ENCODE results near the gene FBXL3.
A peak's percentile ranks its signal among the peaks of the same experiment; 100 is the strongest.
"Not testable (repeated sequence)": the region's sequence is repeated elsewhere in the genome, so short reads cannot be mapped to it uniquely, and the experiment has no call there.

The FBXL3 gene

GRCh38 chr13:77026255-77026860, 601 bp downstream of the FBXL3 start:
- DNase-seq = peak; percentile 64

DNA sequence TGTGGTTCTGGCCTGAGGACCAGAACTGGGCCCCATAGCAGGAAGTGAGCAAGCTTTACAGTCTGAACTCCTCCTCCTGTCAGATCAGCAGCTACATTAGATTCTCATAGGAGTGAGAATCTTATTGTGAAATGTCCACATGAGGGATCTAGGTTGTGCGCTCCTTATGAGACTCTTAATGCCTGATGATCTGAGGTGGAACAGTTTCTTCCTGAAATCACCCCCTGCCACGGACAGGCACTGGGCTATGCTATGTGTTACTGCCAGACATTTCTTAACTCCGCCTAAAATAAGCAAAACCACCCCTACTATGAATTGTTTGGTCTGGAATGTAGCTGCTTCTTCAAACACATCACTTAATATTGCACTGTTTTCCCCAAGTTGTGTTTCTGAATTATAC, 4.6 kb downstream of the FBXL3 start:
- DNase-seq = no peak

- DNase-seq = no peak
These were observed 7.2 kb downstream of the FBXL3 start for GRCh38 chr13:77019756-77020155.

DNA sequence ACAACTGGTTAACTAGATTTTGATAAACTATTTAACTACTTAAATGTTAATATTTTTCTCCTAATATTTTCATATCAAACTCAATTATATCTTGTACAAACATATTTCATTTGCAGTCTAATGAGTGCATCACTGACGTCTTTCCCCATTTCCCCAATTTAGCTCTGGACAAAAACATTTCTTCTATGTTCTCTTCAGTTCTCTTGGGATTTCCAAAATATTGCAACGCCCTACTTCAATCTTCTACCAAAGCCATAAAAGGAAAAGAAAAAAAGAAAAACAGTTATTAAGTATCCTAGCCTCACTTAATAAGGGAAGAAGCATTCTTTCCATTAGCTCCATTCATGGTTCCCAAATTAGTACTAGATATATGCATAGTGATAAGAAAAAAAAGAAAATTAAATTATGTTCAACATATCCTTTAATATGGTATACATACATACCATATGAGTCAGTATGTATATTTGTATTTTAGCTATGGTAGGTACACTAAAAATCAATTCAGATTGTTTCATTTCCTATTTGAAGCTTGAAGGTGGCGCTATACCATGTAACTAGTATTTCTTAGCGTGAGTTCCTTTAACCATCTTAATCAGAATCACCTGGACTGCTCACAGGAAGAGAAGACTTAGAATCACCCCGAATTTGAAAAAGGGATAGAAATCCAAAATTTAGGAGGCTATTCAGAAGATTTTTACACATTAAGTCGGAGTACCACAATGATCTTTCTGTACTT, 9.9 kb downstream of the FBXL3 start:
- no peak for DNase-seq

GRCh38 chr13:77016251-77016812, 10.6 kb downstream of the FBXL3 start:
- no peak for DNase-seq

- no peak for DNase-seq
These were observed 11.9 kb downstream of the FBXL3 start for GRCh38 chr13:77014906-77015685.

GRCh38 chr13:77013853-77014542, 13.0 kb downstream of the FBXL3 start:
- no peak for DNase-seq

- DNase-seq = not testable (repeated sequence)
These were observed 17.2 kb downstream of the FBXL3 start for GRCh38 chr13:77009719-77010118.

GRCh38 chr13:77009011-77009410, 17.9 kb downstream of the FBXL3 start:
- no peak for DNase-seq

GRCh38 chr13:77008337-77008736, 18.6 kb downstream of the FBXL3 start:
- not testable (repeated sequence) for DNase-seq

- DNase-seq = no peak
These were observed 24.3 kb downstream of the FBXL3 start for GRCh38 chr13:77002590-77003190.

- no peak for DNase-seq
These were observed 24.9 kb downstream of the FBXL3 start for GRCh38 chr13:77001963-77002587.

- no peak for DNase-seq
These were observed 25.4 kb downstream of the FBXL3 start for GRCh38 chr13:77001540-77001939.

GRCh38 chr13:77000475-77000874, 26.5 kb downstream of the FBXL3 start:
- DNase-seq = no peak

DNA sequence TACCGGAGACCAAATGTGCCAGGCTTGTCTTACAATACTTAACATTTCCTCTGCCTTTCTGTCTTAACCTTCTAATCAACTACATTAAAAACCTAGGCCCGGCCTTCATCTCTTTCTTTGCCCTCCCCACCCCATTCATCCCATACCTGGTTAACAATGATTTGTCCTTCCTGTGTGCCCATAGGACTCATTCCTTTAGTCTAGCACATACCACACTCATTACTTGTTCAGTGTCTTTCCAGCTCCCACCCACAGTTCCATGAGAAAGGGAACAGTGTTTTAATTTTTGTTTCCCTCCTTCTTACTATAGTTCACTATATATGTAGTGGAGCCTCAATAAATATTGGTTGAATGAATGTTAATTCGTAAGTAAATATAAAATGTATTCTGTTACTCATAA, 32.7 kb downstream of the FBXL3 start:
- no peak for DNase-seq

GRCh38 chr13:76993473-76993872, 33.5 kb downstream of the FBXL3 start:
- no peak for DNase-seq

DNA sequence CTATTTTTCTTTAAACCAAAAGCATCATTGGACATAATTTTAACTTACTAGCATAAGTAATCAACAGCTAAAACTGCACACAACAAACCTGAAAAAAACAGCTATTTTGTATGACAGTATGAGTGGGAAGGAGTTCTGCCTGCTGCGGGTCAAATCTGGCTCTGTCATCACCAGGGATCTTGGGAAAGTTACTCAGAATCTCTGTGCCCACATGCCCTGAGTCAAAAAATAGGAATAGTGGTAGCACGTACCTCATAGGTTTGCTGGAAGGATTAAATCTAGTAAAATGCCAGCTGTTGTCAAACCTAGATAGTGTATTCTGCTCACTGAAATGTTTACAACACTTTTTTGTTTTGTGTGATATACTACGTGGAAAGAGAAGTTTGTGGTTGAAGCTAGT, 33.9 kb downstream of the FBXL3 start:
- no peak for DNase-seq

GRCh38 chr13:76992548-76993001, 34.4 kb downstream of the FBXL3 start:
- no peak for DNase-seq

- DNase-seq = peak; percentile 67
These were observed 35.0 kb downstream of the FBXL3 start, which contains the start of gene CLN5 for GRCh38 chr13:76991796-76992547. Gene CLN5 (plus strand): TSS chr13:76992081. CDS start chr13:76992099, 18 bp downstream.

- DNase-seq = no peak
These were observed 35.5 kb downstream of the FBXL3 start for GRCh38 chr13:76991432-76991795.

DNA sequence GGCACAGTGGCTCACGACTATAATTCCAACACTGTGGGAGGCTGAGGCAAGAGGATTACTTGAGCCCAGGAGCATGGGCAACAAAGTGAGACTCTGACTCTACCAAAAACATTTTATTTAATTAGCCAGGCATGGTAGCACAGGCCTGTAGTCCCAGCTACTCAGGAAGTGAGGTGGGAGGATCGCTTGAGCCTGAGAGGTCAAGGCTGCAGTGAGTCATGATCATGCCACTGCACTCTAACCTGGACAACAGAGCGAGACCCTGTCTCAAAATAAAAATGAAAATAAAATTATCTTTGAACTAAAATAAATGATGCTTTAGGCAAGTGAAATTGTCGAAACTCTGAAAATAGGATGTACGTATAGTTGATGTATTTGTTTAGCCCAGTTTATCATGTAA, 43.3 kb downstream of the FBXL3 start:
- DNase-seq = no peak

Data from NCI-H1048 (cell line).